Activated gamma-delta T cell (primary cell): Measurements from ENCODE around the gene DNAH10.

Experiments
- DNase-seq: peaks from one replicate; lab custom pipeline; 2025; lab: John Stamatoyannopoulos, UW

DNAH10 gene

DNA sequence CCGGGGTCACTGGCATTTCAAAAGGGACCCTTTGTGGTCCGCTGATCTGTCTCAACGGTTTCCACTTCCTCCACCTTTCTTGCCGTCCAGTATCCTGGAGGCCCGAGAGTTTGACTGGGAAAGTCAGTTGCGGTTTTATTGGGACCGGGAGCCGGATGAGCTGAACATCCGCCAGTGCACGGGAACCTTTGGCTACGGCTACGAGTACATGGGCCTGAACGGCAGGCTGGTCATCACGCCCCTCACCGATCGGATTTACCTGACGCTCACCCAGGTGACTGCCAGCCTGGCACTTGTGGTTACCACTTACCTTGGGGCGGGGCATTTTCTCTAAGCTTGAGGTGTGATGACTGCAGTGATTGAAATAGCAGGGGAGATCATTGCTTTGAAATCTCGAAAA lies 83.8 kb downstream of the DNAH10 start:
- DNase-seq = no peak

DNA sequence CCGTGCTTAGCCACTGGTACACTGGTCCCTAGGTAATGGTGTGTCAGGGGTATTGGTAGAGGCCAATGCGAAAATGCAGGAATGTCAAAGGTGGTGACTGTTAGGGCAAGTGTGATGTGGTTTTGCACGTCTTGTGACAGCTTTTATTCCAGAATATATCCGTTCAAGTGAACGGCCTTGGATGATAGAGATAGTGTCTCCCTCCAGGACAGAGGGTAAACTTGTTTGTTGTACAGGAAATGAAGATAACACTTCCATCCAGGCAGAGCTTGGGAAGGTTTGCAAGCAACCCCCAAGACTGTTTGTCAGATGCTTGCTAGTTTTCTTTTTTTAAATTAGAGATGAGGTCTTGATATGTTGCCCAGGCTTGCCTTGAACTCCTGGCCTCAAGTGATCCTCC lies 84.2 kb downstream of the DNAH10 start:
- DNase-seq = no peak

DNA sequence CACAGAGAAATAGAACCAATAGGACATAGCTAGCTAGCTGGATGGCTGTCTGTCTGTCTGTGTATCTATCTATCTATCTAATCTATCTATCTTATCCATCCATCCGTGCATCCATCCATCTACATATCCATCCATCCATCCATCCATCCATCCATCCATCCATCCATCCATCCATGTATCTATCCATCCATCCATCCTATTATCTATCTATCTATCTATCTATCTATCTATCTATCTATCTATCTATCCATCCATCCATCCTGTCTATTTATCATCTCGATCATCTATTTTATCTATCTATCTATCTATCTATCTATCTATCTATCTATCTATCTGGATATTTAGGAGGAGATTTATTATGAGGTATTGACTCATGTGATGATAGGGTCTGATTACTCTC lies 84.9 kb downstream of the DNAH10 start:
- no peak for DNase-seq

DNA sequence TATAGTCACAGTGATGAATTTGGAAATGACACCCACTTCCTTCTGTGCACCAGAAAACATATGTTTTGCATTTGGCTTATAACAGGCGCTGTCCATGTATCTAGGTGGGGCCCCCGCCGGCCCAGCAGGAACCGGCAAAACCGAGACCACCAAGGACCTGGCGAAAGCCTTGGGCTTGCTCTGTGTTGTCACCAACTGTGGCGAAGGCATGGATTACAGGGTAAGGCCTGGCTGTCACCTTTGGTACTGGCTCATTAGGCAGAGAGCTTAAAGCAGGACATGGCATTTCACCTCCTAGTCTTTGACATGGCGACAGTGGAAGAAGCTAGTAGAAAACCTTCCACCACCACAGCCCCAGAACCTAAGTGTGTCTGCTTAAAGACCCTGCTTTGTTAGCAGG lies 85.8 kb downstream of the DNAH10 start:
- no peak for DNase-seq

DNA sequence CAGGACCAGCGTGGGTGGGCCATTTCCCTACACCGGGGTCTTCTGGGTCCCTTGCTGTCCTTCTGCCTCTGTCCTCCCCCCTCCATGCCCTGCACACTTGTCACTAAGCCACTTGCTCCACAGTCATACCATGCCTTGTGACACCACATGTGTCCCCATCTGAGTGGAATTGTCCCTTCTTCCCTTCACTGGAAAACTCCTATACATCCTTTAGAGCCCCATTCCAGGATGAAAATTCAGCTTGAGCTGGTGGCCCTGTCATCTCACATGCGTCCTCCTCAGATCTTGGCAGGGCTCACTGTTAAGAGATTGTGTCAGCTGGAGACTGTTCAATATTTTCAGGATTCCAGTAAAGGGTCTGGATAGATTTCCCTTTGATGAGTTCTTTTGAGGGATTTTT lies 87.4 kb downstream of the DNAH10 start:
- DNase-seq = no peak

DNA sequence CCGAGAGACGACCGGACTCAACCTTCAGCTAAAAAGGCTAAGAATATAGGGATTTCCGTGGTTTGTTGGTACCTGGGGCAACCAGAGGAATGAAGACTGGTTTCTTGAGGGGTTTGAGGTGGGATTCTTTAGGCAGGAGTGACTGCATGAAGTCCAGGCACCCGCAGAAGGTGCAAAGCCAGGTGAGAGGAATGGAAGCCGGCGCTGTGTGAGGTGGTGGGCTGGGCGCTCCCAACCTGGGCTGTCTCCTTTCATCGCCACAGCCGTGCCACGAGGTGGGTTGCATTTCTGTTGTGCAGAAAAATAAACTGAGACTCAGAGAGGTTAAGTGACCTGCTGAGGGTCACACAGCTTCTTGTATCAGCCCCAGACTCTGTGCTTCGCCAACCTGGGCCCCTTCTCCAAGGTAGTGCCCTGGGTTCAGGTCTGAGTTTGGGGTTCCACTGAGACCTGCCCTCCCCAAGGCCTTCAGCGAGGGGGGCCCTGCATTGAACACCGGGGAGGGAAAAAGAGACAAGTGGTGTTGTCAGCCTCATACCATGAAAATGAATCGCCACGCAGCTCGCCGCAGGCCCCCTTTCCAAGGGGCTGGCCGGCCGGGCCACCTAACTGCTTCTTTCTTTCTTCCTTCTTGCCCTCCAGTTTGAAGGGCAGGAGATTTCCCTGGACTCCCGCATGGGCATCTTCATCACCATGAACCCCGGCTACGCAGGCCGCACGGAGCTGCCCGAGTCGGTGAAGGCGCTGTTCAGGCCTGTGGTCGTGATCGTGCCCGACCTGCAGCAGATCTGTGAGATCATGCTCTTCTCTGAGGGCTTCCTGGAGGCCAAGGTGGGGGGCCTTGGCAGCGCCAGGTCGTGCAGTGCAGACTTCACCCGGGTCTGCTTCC lies 88.4 kb downstream of the DNAH10 start:
- no peak for DNase-seq

DNA sequence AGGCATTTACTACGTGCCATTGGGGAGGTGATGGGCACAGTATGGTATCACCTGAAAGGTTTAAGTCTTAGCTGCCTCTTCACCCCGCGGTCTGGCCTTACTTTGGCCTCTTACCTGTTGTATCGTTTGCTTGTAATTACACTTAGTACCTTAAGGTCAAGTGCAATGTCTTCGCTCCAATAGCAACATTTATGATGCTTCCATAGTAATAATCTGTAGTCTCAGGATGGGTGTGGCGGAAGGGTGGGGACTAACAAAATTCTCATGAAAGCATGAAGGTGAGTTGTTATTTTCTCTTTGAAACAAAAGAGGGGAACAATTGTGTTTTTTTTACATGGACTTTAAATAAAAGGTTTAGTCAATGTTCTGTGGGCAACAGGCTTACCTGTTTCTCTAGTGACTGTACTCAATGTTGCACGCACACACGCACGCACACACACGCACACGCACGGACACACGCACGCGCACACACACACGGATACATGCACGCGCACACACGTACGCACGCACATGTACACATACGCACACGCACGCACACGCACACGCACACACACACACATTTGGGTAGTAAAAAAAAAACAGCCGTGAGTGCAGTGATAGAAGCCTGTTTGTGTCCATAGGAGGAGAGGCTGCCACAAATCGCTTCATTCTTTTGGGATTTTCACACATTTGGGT lies 91.4 kb downstream of the DNAH10 start:
- DNase-seq = no peak

DNA sequence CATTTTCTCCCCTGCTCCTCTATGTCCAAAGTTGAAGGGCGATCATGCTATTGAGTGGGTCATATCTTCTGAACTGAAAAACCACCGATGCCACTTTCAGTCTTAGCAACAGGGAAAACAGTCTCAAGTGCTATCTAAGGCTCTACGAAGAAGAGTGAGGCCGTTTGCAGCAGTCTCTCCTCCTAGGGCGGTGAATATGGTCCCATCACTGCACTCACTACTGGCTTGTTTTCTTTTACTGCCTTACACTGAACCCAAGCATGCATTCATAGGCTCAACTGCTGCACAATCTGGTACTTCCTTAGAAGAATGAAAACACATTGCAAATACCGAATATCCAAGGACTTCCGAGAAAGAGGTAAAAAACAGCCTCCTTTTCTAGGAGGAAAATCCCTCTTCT lies 92.1 kb downstream of the DNAH10 start:
- DNase-seq = no peak

DNA sequence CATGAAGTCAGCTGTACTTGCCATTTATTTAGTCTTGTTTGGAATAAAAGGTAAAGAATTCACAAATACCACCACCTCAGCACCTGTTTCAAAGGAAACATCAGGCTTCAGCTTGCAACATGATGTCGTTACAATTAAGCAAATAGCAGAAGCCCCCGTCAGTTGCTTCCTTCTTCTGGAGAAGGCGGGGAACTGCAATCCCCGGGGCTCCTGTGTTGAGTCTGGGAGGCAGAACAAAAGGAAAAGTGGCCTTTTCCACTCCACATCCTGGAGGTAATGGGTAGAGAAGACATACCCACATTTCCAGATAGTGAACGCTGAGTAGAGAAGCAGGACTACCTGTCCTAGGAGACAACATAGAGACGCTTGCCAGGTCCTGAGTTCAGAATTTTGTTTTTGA lies 92.8 kb downstream of the DNAH10 start:
- DNase-seq = no peak

DNA sequence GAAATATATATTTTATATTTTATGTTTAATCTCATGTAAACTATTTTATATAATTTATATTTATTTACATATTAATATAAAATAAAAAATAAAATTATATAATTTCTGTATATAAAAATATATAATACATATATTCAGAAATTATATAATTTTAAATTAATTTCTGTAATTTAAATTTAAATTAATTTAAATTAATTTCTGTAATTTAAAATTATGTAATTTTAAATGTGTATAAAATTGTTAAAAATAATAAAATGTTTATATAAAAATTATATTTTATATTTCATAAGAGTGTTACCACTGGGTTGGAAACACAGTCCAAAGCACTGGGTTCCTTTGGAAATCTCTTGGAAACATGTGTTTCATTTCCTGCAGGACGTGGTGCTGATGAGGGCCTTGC lies 94.6 kb downstream of the DNAH10 start:
- no peak for DNase-seq

DNA sequence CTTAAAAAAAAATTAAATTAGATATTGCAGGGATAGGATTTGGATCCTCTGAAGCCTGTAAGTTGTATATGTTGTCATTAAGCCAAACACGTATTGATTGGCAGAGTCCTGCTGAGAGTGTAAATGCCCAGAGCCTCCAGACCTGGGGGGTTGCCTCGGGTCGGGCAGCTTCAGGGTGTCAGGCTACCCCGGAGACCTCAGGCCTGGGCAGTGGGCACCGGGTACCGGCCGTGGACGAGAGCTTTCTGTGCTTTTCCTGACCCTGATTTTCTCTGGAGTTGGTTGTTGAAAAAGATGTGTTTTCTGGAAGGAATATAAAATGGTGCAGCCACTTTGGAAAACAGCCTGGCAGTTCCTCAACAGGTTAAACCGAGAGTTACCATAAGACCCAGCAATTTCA lies 96.1 kb downstream of the DNAH10 start:
- DNase-seq = no peak

DNA sequence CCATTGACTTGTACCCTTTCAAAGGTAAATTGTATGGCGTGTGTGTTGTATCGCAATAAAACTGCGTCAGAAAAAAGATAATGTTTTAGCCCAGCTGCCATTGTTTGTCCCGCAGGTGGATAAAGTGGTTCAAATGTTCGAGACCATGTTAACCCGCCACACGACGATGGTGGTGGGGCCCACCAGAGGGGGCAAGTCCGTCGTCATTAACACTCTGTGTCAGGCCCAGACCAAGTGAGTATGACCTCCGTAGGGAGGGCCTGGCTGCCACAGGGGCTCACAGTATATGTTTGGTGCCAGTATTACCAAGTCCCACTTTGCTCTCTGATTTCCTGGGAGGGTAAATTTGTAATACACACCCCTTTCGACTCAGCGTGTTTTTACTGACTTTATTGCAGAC lies 96.9 kb downstream of the DNAH10 start:
- DNase-seq = no peak

DNA sequence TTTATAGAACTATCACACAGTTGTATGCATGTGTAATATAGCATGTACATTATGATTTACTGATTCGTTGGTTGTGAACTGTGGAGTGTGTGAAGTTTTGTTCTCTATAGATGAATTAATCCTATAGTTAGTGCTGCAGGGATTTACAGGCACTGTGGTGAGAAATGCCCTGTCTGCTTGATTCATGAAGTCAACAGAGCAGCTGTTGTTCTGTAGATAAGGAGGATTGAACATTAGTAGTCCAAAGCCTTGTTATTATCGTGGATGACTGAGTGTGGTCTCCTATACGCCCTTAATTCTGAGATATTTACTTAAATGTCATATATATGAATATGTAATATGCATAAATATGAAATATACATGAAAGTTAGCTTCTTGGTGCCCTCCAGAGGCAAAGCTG lies 98.3 kb downstream of the DNAH10 start:
- no peak for DNase-seq

DNA sequence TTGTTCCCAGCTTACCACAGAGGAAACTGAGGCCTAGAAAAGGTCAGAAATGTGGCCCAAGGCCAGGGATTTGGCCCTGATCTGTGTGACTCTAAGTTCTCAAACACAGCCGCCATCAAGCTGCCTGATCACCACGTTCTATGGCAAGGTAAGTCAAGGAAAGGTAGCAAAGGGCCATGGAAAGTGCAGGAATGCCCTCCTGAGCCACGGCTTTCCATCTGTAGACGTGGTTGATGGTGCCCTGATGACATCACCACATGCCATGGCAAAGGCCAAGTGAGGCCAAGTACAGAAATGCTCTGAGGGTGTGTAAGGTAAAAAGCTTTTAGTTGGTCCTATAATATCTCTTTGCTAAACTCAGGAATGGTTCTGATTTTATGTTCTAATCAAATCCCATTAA lies 99.3 kb downstream of the DNAH10 start:
- DNase-seq = no peak

DNA sequence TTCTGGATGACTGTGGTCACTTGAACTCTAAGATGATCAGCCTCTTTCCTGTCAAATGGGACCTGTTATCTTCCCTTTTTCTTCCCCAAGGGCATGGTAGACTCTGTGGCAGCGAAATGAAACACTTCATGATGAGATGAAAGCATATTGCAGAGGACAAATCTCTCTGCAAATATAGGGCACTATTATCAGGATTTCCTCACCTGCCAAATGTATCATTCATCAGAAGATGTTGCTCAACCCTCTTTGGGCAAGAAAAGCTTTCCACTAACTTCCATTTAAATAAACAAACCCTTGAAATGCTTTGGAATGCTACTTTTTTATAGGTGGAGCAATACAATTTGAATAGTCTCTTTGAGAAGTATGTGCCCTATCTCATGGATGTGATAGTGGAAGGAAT lies 105.0 kb downstream of the DNAH10 start:
- no peak for DNase-seq

DNA sequence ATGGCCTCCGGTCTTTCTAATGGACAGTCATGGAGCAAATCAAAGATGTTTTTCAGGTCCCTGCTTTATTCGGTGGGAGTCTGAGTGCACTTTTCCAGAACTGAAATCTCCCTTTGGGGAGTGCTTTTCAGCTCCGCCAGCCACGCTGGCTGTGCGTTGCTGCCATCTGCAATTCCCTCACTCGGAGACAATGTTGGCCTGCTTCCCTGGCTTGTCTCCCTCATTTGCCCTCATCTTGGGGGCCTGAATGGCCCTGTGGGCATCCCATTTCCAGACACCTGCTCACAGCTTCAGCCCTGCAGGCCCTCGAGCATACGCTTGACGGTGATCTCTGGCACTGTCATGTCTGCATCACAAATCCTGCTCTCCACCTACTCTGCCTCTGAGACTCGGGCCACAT lies 106.7 kb downstream of the DNAH10 start:
- DNase-seq = no peak

DNA sequence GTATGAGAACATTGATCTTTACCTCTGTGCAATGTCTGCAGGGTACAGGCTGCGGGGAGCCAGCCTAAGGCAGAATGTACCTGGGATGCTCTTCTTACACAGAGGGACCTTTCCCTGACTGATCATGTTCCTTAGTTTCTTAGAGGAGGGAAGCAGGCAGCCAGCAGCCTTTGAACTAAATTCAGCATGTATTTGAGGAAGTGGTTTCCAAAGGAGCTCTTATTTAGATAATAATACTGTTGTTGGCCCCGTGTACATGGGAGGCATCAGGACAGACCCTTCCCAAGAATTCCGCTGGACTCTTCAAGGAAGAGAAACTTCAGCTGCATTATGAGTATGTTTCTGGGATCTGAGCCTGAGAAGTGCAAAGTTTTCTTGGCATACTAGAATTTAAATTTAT lies 111.7 kb downstream of the DNAH10 start:
- DNase-seq = no peak

DNA sequence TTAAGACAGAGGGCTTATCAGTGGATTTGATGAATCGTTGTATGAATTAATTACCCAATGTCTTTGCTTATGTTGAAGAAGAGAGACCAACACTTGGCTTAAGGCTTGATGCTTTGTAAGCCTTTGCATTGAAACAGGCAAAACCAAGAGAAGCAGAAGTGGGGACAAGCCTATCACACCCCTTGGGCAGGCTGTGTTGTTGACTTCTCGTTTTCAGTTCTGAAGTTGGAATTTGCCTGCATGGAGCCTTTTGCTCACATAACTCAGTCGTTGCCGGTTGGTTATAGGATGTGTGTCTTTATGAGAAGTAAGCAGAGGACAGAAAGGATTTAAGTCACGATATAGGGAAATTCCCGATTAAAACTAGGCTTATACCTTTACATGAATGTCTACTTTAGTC lies 115.9 kb downstream of the DNAH10 start:
- DNase-seq = no peak

DNA sequence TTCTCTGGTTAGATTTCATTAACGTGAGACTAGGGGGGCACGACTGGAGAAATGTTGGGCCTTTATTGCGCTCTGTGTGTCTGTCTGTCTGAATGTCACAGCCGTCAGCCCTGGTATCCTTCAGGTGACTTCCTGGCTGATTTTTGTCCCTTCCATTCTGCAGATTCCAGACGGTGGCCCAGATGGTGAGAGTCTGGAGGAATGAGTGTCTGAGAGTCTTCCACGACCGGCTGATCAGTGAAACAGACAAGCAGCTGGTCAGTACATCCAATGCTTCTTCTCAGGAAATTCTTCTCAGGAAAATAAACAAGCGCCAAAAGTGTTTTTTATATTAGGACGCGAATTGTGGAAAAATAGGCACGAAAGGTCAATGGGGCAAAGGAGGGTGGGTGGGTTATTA lies 117.0 kb downstream of the DNAH10 start:
- DNase-seq = no peak

DNA sequence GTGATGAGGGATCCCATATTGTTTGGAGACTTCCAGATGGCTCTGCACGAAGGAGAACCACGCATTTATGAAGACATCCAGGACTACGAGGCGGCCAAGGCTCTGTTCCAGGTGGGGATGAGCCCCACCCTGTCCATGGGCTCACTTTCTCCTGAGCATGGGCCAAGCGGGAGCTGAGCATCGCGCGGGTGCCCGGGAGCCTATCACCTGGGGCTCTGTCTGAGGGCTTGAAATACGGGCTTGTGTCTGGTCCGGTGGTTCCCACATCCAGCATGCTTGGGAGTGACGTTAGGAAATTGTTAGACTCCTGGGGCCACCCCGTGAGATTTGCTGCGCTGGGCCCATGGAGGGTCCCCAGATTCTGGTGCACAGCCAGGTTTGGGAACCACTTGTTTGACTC lies 117.6 kb downstream of the DNAH10 start:
- no peak for DNase-seq

DNA sequence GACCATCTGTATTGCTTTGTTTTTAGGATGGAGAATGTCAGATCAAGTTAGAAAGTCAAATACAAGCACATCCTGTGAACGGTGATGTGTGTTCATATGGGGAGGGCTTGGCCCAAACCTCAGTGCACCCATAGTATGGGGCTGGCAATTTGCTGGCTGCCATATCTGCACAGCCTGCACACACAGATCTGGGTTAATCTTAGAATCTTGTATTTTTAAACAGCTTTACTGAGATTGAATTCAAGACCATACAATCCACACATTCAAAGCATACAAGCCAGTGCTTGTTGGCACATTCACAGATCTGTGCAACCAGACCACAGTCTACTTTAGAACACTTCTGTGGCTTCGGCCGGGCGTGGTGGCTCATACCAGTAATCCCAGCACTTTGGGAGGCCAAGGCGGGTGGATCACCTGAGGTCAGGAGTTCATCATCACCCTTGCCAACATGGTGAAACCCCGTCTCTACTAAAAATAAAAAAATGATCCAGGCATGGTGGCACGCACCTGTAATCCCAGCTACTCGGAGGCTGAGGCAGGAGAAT lies 120.1 kb downstream of the DNAH10 start:
- DNase-seq = no peak

DNA sequence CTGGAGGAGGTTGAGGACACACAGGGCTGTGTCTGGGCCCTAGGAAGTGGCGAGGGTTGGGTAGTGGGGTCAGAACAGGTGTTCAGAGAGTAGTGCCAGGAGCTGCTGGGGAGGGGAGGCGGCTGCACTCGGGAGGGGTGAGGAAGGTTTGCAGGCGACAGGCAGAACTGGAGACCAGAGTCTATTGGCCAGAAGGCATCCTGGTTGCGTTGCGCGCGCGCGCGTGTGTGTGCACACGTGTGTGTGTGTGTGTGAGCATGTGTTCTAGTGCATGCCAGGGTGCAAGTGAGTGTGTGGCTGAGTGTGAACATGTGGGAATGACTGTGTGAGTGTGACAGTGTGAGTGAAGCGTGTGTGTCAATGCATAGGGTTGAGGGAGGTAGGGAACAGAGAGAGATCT lies 124.2 kb downstream of the DNAH10 start:
- DNase-seq = no peak

DNA sequence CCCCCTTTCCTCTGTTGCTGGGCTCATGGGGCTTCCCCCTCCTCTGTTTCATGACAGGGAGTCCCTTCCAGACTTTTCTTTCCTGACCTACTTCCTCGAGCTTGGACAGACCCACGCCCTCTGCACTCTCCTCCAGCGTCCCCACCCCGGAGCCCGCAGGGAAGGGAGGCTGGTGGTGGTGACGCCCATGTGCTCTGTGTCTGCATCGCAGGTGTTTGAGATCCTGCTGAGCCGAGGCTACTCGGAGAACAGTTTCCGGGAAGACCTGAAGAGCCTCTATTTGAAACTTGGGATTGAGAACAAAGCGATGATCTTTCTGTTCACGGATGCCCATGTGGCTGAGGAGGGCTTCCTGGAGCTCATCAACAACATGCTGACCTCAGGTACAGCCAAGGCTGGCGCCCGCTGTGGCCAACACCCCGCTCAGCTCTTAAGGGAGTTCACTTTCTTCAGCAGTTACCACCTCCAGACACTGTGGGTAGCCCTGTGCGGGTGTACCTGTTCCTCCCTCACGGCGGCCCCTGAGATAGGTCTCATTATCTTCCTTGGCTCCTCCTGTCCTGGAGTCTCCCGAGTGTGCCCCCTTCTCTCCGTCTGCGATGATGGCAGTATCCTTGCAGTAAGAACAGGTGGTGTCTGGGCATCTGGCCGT lies 125.0 kb downstream of the DNAH10 start:
- no peak for DNase-seq
